ENCODE measurements around the gene NOL4L.

DNA sequence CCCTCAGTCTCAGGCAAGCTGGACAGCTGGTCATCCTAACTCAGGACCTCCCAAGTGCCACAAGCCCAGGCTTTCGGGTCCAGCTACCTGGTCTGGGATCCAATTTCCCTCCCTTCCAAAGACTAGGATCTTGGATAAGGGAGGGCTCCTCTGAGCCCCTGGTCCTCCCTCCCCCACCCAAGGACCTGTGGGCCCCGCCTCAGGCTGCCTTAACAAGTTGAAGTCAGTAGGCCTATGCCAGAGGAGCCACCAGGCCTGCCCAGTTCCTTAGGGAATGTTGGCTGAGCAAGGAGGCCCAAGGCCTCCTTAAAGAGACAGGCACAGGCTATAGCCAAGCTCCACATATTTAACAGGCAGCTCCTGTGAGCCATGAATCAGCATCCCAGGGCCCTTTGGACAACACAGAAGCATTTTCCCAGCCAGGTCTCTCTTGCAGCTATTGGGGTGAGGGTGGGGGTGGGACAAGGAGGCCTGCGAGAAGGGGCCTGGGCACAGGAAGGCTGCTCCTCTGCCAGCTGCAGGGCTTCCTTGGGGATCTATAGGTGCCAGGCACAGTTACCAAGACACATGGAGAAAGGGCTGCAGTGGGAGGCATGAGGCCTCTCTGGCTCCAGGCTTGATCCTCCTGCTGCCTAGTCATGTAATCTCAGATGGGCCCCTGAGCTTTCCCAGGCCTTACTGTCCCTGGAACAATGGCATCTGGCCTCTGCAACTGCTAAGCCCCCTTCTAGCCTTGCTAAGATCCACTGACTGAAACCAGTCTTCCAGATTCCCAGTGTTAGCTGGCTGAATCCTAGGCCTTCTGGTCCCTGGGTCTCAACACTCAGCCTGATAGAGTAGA lies 27.4 kb upstream of the NOL4L start:
- no peak for TF ChIP-seq POLR2AphosphoS5 (IDR thresholded peaks at IDR 0.05; ENCODE audit: borderline replicate concordance, low read depth, low read length)
- TF ChIP-seq EZH2 (IDR thresholded peaks at IDR 0.05), result no peak
- TF ChIP-seq FOXP2 (optimal IDR thresholded peaks at IDR 0.05; ENCODE audit: control extremely low read depth, extremely low read length, insufficient read depth), result no peak
